Skin epidermis (tissue), 12 donors: ENCODE results near the gene LAMA3.

ENCODE experiments used
- H3K27ac ChIP-seq, 21 experiments: fragments of 200-600 bp; sonication (generic) in 11 of 21; one replicate each; pipeline ENCODE4 v1.5.0; 2020; ENCODE audit warnings: mild to moderate bottlenecking in 3 of 21, inconsistent platforms in 2 of 21, moderate library complexity in 2 of 21
- H3K4me3 ChIP-seq, 7 experiments: fragments of 200-600 bp; sonication (generic) in 2 of 7; one replicate each; pipeline ENCODE4 v1.5.0; 2020; ENCODE audit warnings: inconsistent platforms in 2 of 7, mild to moderate bottlenecking in 2 of 7, moderate library complexity in 1 of 7

The LAMA3 gene

GRCh38 chr18:23838801-23839366, 149.6 kb downstream of the LAMA3 start:
- Histone ChIP-seq H3K27ac (peak overlapping the region in 7 of 21 experiments; percentile 24 to 74 (median 49)), H3K4me3 (no peak overlapping the region)

GRCh38 chr18:23842305-23842704, 153.1 kb downstream of the LAMA3 start:
- H3K4me3 ChIP-seq, result no peak overlapping the region
- no peak overlapping the region for H3K27ac ChIP-seq

GRCh38 chr18:23844991-23845680, 155.9 kb downstream of the LAMA3 start:
- Histone ChIP-seq H3K27ac (no peak overlapping the region), H3K4me3 (no peak overlapping the region)

GRCh38 chr18:23845988-23846630, 156.9 kb downstream of the LAMA3 start:
- no peak overlapping the region for H3K27ac ChIP-seq
- H3K4me3 ChIP-seq, result no peak overlapping the region

GRCh38 chr18:23847321-23847986, 158.2 kb downstream of the LAMA3 start:
- no peak overlapping the region for H3K27ac ChIP-seq
- H3K4me3 ChIP-seq, result no peak overlapping the region

GRCh38 chr18:23849141-23849540, 159.9 kb downstream of the LAMA3 start:
- no peak overlapping the region for H3K27ac ChIP-seq
- no peak overlapping the region for H3K4me3 ChIP-seq

- Histone ChIP-seq H3K4me3 (no peak overlapping the region), H3K27ac (no peak overlapping the region)
Observed at GRCh38 chr18:23850215-23850614, 161.0 kb downstream of the LAMA3 start.

GRCh38 chr18:23851470-23852002, 162.3 kb downstream of the LAMA3 start:
- no peak overlapping the region for H3K27ac ChIP-seq
- no peak overlapping the region for H3K4me3 ChIP-seq

GRCh38 chr18:23852236-23853045, 163.2 kb downstream of the LAMA3 start:
- no peak overlapping the region for H3K27ac ChIP-seq
- no peak overlapping the region for H3K4me3 ChIP-seq

GRCh38 chr18:23853448-23854195, 164.4 kb downstream of the LAMA3 start:
- H3K27ac ChIP-seq, result no peak overlapping the region
- H3K4me3 ChIP-seq, result no peak overlapping the region

GRCh38 chr18:23855721-23856120, 166.5 kb downstream of the LAMA3 start:
- no peak overlapping the region for H3K27ac ChIP-seq
- no peak overlapping the region for H3K4me3 ChIP-seq

- Histone ChIP-seq H3K4me3 (no peak overlapping the region), H3K27ac (no peak overlapping the region)
Observed at GRCh38 chr18:23856466-23857163, 167.4 kb downstream of the LAMA3 start.

- Histone ChIP-seq H3K4me3 (no peak overlapping the region), H3K27ac (no peak overlapping the region)
Observed at GRCh38 chr18:23857164-23857552, 167.9 kb downstream of the LAMA3 start.

GRCh38 chr18:23857756-23858155, 168.5 kb downstream of the LAMA3 start:
- H3K4me3 ChIP-seq, result no peak overlapping the region
- no peak overlapping the region for H3K27ac ChIP-seq

GRCh38 chr18:23859466-23860336, 170.4 kb downstream of the LAMA3 start:
- H3K27ac ChIP-seq, result no peak overlapping the region

GRCh38 chr18:23861326-23861725, 172.1 kb downstream of the LAMA3 start:
- peak overlapping the region in 10 of 21 experiments; percentile 5 to 71 (median 41) for H3K27ac ChIP-seq
- H3K4me3 ChIP-seq, result no peak overlapping the region

More at GRCh38 chr18:23859466-23860336, 170.4 kb downstream of the LAMA3 start:
- H3K4me3 ChIP-seq, result no peak overlapping the region

- H3K27ac ChIP-seq, result peak overlapping the region in 13 of 21 experiments; percentile 5 to 71 (median 49)
- H3K4me3 ChIP-seq, result no peak overlapping the region
Observed at GRCh38 chr18:23861805-23862470, 172.7 kb downstream of the LAMA3 start.
